Embryonic facial prominence (tissue), 1 donor: ENCODE measurements around the gene PAIP2.
A peak's percentile ranks its signal among the peaks of the same experiment; 100 is the strongest.
"Not testable (repeated sequence)": the region's sequence is repeated elsewhere in the genome, so short reads cannot be mapped to it uniquely, and the experiment has no call there.

Experiments used
- DNase-seq: peaks from one replicate; pipeline ENCODE4 v3.0.0-alpha.2; 2016; ENCODE audit errors: extremely low spot score

Gene PAIP2

GRCh38 chr5:139341689-139342422 is at the start of gene PAIP2:
PAIP2 (plus strand) TSS chr5:139341854; CDS start chr5:139363785, 21,931 bp downstream.
- peak; percentile 98 for DNase-seq

GRCh38 chr5:139293202-139293506 is 48.5 kb upstream of the PAIP2 start:
- DNase-seq: no peak

DNA sequence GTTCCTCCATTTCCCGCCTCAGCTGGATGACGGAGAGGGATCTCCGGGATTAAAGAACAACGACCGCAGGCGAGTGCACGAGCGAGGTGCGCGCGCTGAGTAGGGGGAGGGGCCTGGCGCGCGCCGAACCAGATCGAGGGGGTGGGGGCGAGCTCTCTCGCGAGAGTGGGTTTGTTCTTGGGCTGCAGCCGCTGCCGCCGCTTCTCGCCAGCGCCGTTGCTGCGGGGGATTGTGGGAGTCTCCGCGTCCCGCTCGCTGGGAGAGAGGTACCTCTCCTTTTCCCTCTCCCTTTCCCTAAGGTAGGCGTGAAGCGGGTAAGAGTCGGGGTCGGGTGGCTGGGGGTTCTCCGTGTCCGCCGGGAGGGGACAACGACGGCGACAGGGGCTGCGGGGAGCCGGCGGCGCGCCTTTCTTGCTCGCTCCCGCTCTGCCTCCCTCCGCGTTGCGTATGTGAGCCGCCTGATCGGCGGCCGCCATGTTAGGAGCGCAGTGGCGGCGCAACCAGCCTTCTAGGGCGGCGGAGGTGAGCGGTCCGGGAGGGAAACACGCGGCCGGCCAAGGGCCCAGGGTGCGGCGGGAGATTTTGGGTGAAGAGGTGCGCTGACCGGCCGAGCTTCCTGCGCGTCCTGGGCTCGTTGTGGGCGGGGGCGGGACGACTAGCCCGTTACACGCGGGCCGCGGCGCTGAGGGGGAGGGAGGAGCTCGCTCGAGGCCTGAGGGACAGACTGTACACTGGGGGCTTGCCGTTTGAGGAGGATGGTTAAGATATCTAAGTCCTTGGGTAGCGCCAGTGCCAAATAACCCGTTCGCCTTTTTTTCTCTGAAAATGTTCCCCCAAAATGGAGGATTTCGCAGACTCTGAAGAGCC is 47.9 kb upstream of the PAIP2 start, which contains the start of gene MATR3:
Gene MATR3, plus strand, starts transcription at position 234 of the 867 bp plus-strand sequence. CDS start 13,676 bp downstream, outside the sequence.
- peak; percentile 97 for DNase-seq

DNA sequence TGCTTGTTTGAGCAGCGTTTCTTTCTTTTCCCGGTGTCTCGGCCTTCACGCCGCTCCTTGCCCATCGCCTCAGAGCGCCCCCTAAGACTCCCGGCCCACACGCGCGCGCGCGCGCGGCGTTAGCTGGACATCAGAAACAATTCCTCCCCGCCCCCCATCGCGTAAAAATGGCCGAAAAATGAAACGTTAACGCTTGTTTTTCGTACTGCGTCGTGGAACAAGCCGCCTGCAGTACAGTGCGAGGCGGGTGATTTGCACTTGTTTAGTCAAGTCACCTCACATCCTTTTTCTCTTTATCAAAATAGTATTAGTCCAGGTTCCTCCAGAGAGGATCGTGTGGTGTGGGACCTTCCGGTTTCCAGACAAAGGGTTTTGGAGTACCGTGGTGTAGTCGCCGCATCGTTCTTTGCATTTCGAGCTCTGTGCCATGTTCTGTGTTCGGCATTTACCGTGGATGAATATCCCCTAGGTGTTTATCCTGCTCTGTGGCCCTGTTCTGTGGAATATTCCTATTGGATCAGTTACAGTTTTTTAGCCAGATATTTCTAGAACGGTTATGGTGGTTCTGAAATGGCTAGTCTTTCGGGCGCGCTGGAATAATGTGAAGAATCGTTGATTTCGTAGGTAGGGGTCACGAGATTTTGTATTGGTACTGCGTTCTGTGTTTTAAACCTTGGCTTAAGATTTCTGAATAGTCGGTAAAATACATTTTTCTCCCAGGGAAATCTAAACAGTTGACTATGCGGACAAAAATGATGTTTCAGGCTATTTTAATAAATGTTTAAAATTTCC is 47.1 kb upstream of the PAIP2 start:
- peak; percentile 41 for DNase-seq

DNA sequence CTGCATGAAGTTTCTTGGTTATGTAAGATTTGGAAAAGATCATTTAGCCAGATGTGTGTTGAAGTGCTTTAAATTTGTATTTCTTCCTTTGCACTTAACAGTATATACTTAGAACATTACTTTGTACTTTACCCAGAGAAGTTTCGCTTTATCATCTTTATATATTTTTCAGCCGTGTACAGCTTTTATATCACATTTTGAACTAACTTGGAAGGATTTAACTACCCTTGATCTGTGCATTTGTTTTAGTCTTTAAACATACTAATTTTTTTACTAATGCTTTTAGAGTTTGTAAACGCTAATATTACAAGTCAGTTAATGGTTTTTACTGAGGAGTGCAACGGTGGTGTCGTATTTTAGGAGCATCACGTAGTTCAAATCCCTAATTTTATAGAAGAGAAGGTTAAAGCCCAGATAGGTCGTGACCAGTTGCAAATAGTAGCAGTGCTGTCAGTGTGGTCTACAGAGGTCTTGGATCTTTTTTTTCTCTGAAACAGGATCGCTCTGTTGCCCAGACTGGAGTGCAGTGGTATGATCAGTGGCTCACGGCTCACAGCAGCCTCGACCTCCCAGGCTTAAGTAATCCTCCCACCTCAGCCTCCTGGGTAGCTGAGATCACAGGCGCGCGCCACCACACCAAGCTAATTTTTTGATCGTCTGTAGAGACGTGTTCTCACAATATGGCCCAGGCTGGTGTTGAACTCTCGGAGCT is 46.2 kb upstream of the PAIP2 start:
- no peak for DNase-seq

DNA sequence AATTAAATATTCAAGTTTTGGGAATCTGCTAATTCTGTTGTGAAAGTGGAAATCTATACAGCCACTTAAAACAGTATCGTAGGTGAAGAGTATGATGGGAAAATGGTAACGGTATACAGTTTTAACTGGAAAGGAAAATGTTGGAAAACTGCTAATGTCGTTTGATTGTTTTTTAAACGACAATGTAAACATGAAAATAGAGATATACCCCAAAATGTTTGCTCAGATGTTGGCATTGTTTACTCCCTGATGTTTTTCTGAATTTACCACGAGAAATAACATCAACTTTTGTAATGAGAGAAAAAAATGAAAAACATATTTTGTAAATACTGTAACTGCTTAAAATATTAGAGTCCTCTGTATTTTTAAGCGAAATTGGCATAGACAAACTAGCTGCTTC is 45.5 kb upstream of the PAIP2 start:
- no peak for DNase-seq

- DNase-seq: no peak
Observed at GRCh38 chr5:139296862-139297326, 44.8 kb upstream of the PAIP2 start.

GRCh38 chr5:139297439-139298133 is 44.1 kb upstream of the PAIP2 start:
- no peak for DNase-seq

DNA sequence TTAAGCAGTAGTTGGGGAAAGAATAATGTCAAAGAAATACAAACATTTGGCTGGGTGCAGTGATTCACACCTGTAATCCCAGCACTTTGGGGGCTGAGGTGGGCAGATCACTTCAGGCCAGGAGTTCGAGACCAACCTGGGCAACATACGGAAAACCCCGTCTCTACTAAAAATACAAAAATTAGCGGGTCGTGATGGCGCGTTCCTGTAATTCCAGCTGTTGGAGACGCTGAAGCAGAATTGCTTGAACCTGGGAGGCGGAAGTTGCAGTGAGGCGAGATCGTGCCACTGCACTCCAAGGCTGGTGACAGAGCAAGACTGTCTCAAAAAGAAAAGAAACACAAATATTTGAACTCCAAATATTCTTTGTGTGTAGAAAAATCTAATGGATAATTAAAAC is 43.4 kb upstream of the PAIP2 start:
- DNase-seq: no peak

- no peak for DNase-seq
Observed at GRCh38 chr5:139299486-139299885, 42.2 kb upstream of the PAIP2 start.

DNA sequence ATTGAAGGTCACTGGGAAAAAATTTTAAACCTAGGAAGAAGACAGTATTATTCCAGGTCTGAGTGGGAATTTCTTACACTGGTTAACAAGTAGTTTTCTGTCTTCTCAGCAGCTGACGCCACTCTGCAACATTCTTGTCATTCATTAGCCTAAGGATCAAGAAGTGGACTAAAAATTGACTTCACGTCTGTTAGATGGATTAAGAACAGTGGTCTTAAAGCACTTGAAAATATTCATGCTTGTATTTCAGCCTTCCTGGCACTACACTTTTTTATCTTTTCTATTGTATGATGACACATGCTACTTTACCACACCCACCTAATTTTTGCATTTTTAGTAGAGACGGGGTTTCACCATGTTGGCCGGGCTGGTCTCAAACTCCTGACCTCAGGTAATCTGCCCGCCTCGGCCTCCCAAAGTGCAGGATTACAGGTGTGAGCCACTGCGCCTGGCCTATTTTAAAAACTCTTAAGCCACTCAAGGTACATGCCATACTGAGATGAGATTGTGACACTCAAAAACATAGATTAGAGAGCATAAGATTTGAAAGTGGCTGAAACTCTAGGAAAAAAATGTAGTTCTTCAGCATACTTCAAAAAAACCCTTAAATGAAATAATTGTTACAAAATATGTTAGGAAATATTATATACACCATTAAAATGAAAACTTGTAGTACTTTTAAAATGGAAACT is 39.7 kb upstream of the PAIP2 start:
- no peak for DNase-seq

DNA sequence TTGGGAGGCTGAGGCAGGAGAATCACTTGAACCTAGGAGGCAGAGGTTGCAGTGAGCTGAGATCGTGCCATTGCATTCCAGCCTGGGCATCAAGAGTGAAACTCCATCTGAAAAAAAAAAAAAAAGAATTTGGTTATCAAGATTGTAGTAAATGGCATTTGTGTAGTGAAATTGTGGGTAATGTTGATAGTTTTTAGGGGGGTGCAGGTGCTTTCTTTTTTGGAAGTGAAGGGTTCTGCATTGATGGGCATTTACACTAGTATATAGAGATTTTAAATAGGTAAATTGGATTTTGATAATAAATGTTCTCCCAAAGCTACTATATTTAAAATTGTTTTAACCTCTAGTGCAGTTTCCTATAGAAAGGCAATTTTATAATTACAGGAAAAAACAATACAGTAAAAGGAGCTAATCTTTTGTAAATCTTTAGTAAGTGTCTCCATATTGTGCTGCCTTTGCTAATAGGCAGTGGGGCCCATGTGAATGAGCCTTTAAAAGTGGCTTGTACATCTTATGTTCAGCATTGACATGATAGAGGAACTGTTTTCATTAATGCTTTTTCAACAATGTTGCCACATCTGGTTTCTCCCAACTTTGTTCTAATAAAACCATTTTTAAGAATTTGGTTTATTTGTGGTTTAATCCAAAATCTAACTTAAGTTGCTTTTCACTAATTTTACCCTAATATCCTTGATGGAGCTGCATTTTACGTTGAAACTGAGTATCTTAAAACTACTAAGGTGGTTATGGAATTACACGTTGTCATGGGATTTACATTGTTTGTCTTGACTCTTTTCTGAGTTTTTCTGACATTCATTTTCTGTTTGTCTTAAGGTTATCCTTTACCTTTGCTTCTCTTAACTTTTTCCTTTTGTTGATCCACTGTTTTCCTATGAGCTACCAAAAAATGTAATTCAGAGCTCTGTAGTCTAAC is 37.0 kb upstream of the PAIP2 start:
- DNase-seq: no peak

- DNase-seq: no peak
Observed at GRCh38 chr5:139306197-139306596, 35.5 kb upstream of the PAIP2 start.

- DNase-seq: no peak
Observed at GRCh38 chr5:139306628-139307379, 34.9 kb upstream of the PAIP2 start.

DNA sequence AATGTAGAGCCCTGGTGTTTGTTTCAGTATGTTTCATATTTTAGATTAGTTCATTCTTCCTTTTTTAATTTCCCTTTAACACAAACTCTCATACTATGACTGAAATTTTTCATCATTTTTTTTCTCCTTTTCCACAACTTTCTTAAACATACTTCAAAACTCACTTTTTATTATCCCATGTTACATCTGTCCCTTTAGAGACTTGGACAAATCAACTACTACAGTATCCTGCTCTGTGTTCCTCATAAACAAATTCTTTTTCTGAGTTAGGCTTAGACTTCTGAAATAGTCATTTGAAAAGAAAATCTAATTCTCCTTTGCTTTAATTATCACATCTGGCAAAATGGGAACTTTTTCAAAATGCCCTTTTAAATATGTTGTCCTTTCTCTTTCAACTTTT is 32.9 kb upstream of the PAIP2 start:
- no peak for DNase-seq

DNA sequence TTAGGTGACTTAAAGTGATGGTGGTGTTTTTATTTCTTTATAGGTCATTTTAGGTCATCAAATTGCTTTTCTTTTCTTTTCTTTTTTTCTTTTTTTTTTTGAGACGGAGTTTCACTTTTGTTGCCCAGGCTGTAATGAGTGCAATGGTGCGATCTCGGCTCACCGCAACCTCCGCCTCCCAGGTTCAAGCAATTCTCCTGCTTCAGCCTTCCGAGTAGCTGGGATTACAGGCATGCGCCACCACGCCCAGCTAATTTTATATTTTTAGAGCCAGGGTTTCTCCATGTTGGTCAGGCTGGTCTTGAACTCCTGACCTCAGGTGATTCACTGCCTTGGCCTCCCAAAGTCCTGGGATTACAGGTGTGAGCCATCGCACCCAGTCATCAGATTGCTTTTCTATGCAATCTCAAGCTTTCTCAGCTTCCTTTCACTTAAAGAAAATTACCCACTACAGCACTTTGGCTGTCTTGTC is 30.9 kb upstream of the PAIP2 start:
- DNase-seq: not testable (repeated sequence)

DNA sequence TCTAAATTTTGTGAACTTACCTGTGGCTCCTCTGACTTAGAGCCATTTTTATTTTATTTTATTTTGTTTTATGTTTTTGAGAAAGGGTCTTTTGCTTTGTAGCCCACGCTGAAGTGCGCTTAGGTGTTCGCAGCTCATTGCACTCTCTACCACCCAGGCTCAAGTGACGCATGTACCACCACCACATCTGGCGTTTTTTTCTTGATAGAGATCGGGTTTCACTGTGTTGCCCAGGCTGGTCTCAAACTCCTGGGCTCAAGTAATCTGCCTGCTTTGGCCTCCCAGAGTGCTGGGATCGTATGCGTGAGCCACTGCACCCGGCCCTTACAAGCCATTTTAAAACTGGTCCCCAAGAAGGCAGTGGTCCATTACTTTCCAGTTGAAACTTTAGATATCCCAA is 29.6 kb upstream of the PAIP2 start:
- DNase-seq: no peak

DNA sequence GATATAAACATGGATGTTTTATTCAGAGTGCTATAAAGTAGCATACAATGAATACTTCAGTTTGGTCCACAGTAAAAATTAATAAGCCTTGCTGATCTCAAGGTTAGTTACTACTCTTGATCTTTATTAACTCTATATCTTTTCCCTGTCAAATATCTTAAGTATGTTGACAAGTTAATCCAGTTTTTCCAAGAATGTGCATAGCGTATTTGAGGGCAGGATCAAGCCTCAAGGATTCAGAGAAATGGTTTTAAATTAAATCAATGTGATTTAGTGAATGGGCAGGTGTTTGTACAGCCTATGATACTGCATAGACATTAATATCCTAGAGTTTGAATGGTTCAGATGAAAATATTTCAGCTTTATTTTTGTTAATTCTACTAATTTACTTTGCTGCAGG is 27.4 kb upstream of the PAIP2 start:
- DNase-seq: no peak
